Measurements from ENCODE around the gene NACC2.

NACC2 gene

GRCh38 chr9:136059851-136060670, 35.0 kb downstream of the NACC2 start:
- no peaks in the 10 kb centered on the region for H3K9me3 ChIP-seq (ENCODE audit: control insufficient read depth, insufficient read depth, low read depth, low read length)
- H3K4me1 ChIP-seq (ENCODE audit: control insufficient read depth, insufficient read depth, low read length) = no peaks in the 10 kb centered on the region; the same call in 1 of the 2 replicates
- POLR2A ChIA-PET = no interaction called here
- TF ChIP-seq ZNF223 (tag by site-specific recombination; IDR thresholded peaks at IDR 0.05) = no peak
- TF ChIP-seq ZNF529 (tag by site-specific recombination; IDR thresholded peaks at IDR 0.05; ENCODE audit: insufficient replicate concordance) = no peak
- no peak for TF ChIP-seq MEIS1 (CRISPR knock-in tag; IDR thresholded peaks at IDR 0.05; ENCODE audit: borderline replicate concordance)
- TF ChIP-seq KLF10 (tag by site-specific recombination; IDR thresholded peaks at IDR 0.05) = no peak
- TF ChIP-seq IKZF3 (tag by site-specific recombination; IDR thresholded peaks at IDR 0.05) = no peak
- TF ChIP-seq ZBTB49 (tag by site-specific recombination; IDR thresholded peaks at IDR 0.05; ENCODE audit: low read depth) = no peak
- no peak for TF ChIP-seq REPIN1 (tag by site-specific recombination; IDR thresholded peaks at IDR 0.05; ENCODE audit: low read depth)
- no peak for TF ChIP-seq ZNF133 (tag by site-specific recombination; IDR thresholded peaks at IDR 0.05)
- TF ChIP-seq REST (tag by site-specific recombination; IDR thresholded peaks at IDR 0.05) = no peak
- no peak for TF ChIP-seq ZNF121 (tag by site-specific recombination; IDR thresholded peaks at IDR 0.05)
- H3K4me3 ChIP-seq (ENCODE audit: low read depth, low read length) = no peak overlapping the region
- H3K27ac ChIP-seq (ENCODE audit: extremely low read depth, low read depth, low read length) = no peak overlapping the region
- CTCF ChIA-PET = interaction anchor here (0.7 kb wide), 1 partner anchor 99 kb away, joined by 3 read pairs; no protein-coding TSS in a partner anchor
- peaks cover 0 to 5% of the 10 kb centered on the region in 2 experiments; a peak in 1 of 3 replicates for H3K36me3 ChIP-seq (ENCODE audit: control insufficient read depth in 2 of 2, insufficient read depth in 1 of 2, low read length in 2 of 2)

- Histone ChIP-seq H3K4me1 (ENCODE audit: control insufficient read depth, insufficient read depth, low read length) (no peaks in the 10 kb centered on the region; the same call in 1 of the 2 replicates), H3K9me3 (ENCODE audit: control insufficient read depth, insufficient read depth, low read depth, low read length) (no peaks in the 10 kb centered on the region), H3K27ac (ENCODE audit: extremely low read depth, low read depth, low read length) (no peak overlapping the region), H3K4me3 (ENCODE audit: low read depth, low read length) (no peak overlapping the region), H3K36me3 (ENCODE audit: control insufficient read depth in 2 of 2, insufficient read depth in 1 of 2, low read length in 2 of 2) (peaks cover 0 to 5% of the 10 kb centered on the region in 2 experiments; a peak in 1 of 3 replicates)
- no peak for TF ChIP-seq ZFP69B (tag by site-specific recombination; IDR thresholded peaks at IDR 0.05)
- no peak for TF ChIP-seq ZNF146 (tag by site-specific recombination; IDR thresholded peaks at IDR 0.05)
- no peak for TF ChIP-seq KLF7 (tag by site-specific recombination; IDR thresholded peaks at IDR 0.05; ENCODE audit: borderline replicate concordance)
- no peak for TF ChIP-seq ZNF302 (tag by site-specific recombination; IDR thresholded peaks at IDR 0.05; ENCODE audit: low read depth)
- 0 out of 2 replicates have a peak, but pooled peaks have one; percentile 36 for TF ChIP-seq REST (tag by site-specific recombination; IDR thresholded peaks at IDR 0.05)
- no peak for TF ChIP-seq ZNF514 (tag by site-specific recombination; IDR thresholded peaks at IDR 0.05)
- POLR2A ChIA-PET = no interaction called here
- CTCF ChIA-PET = interaction anchor here (1.1 kb wide), 1 partner anchor 22 kb away, joined by 5 read pairs; no protein-coding TSS in a partner anchor
Observed at GRCh38 chr9:136059321-136059791, 35.7 kb downstream of the NACC2 start.

Measured in HEK293 (cell line).